OCI-LY7 (cell line): ENCODE results near the gene HSPA1L. TPM values are rescaled to one million over a fixed set of nuclear protein-coding genes. Genes with fewer than 3 reads are reported as not detected.

Source experiments
- BruUV-seq: library from RNA; stranded (reverse); fragments of 400-500 nt; replicated peaks from 2 replicates; lab custom pipeline; 2021; lab: Mats Ljungman, UMichigan
- CTCF ChIA-PET: fragments of 300-600 bp; sonication (Branson Sonifier 250); formaldehyde crosslinking; loops from one replicate; lab custom pipeline; 2022; ENCODE audit warnings: antibody characterized with exemption; ENCODE audit not compliant: unreplicated experiment; lab: Charles Lee
- POLR2A ChIA-PET: fragments of 300-600 bp; sonication (Branson Sonifier 250); formaldehyde crosslinking; loops from one replicate; lab custom pipeline; 2022; ENCODE audit warnings: antibody characterized with exemption; lab: Charles Lee
- DNase-seq: peaks from one replicate; pipeline ENCODE4 v3.0.0-alpha.2; 2015; ENCODE audit warnings: low spot score
- H2AFZ ChIP-seq: fragments of 200-600 bp; sonication (generic), shearing (Covaris generic); 2 replicates; pipeline ENCODE4 v1.6.1; 2014; ENCODE audit warnings: mild to moderate bottlenecking, antibody characterized with exemption, low read length, moderate library complexity
- H3K27ac ChIP-seq: fragments of 200-600 bp; sonication (generic); 2 replicates; pipeline ENCODE4 v1.5.1; 2014; ENCODE audit warnings: mixed run types, low read depth, mild to moderate bottlenecking, moderate library complexity, low read length, inconsistent platforms; ENCODE audit not compliant: poor library complexity, severe bottlenecking
- H3K36me3 ChIP-seq: fragments of 200-600 bp; sonication (generic); 2 replicates; pipeline ENCODE4 v1.6.1; 2014; ENCODE audit warnings: mild to moderate bottlenecking, antibody characterized with exemption, low read length, moderate library complexity, mixed read lengths; ENCODE audit not compliant: insufficient read depth
- H3K4me1 ChIP-seq: fragments of 200-600 bp; sonication (generic); 2 replicates; pipeline ENCODE4 v1.5.1; 2014; ENCODE audit warnings: mild to moderate bottlenecking, low read length; ENCODE audit not compliant: insufficient read depth, poor library complexity, severe bottlenecking
- H3K4me2 ChIP-seq: fragments of 200-600 bp; sonication (generic); 2 replicates; pipeline ENCODE4 v1.6.1; 2014; ENCODE audit warnings: mild to moderate bottlenecking, low read length
- H3K4me3 ChIP-seq: fragments of 200-600 bp; sonication (generic); 2 replicates; pipeline ENCODE4 v1.5.1; 2014; ENCODE audit warnings: mild to moderate bottlenecking, low read depth, low read length; ENCODE audit not compliant: poor library complexity, severe bottlenecking
- H3K79me2 ChIP-seq: fragments of 200-600 bp; sonication (generic); 2 replicates; pipeline ENCODE4 v1.6.1; 2016; ENCODE audit warnings: low read depth, mild to moderate bottlenecking, low read length, moderate library complexity, mixed read lengths; ENCODE audit not compliant: insufficient read depth
- H3K9me2 ChIP-seq: fragments of 200-600 bp; sonication (generic); 2 replicates; pipeline ENCODE4 v1.6.1; 2016; ENCODE audit warnings: mild to moderate bottlenecking, low read length, mixed read lengths; ENCODE audit not compliant: insufficient read depth
- H3K9me3 ChIP-seq: fragments of 200-600 bp; sonication (generic); 2 replicates; pipeline ENCODE4 v1.6.1; 2014; ENCODE audit warnings: mild to moderate bottlenecking, mixed run types, low read length, mixed read lengths
- H4K20me1 ChIP-seq: fragments of 200-600 bp; sonication (generic); 2 replicates; pipeline ENCODE4 v1.6.1; 2014; ENCODE audit warnings: mild to moderate bottlenecking, antibody characterized with exemption, low read length, moderate library complexity, mixed read lengths; ENCODE audit not compliant: insufficient read depth
- EZH2phosphoT487 ChIP-seq: fragments of 200-600 bp; sonication (generic); IDR thresholded peaks from 2 replicates; pipeline ENCODE4 v1.6.1; 2018; ENCODE audit warnings: low read depth, borderline replicate concordance, mild to moderate bottlenecking, mixed run types, antibody characterized with exemption, low read length, moderate library complexity, mixed read lengths
- intact Hi-C: fragments of 100-400 bp; cut with micrococcal nuclease; formaldehyde crosslinking; loops from one replicate; pipeline ENCODE4 v1.10.0; 2022; ENCODE audit not compliant: unreplicated experiment
- total RNA-seq, 2 experiments: library from RNA; depleted of rRNA in 1 of 2; stranded (reverse); fragments of >200 nt in 1 of 2; shearing (Covaris generic) in 1 of 2; gene quantifications; 2 replicates each; pipeline ENCODE4 v1.2.3, GENCODE V29; 2014 to 2022
- TF ChIP-seq, protein P1 (sequence below): fragments of 200-600 bp; sonication (generic); conservative IDR thresholded peaks from 2 replicates; pipeline ENCODE4 v1.5.1; 2014; ENCODE audit warnings: mild to moderate bottlenecking, antibody characterized with exemption, low read length, moderate library complexity, mixed read lengths

HSPA1L gene
- total RNA-seq, 2 experiments from 2014 or later = 0.19 to 0.49 TPM

DNA sequence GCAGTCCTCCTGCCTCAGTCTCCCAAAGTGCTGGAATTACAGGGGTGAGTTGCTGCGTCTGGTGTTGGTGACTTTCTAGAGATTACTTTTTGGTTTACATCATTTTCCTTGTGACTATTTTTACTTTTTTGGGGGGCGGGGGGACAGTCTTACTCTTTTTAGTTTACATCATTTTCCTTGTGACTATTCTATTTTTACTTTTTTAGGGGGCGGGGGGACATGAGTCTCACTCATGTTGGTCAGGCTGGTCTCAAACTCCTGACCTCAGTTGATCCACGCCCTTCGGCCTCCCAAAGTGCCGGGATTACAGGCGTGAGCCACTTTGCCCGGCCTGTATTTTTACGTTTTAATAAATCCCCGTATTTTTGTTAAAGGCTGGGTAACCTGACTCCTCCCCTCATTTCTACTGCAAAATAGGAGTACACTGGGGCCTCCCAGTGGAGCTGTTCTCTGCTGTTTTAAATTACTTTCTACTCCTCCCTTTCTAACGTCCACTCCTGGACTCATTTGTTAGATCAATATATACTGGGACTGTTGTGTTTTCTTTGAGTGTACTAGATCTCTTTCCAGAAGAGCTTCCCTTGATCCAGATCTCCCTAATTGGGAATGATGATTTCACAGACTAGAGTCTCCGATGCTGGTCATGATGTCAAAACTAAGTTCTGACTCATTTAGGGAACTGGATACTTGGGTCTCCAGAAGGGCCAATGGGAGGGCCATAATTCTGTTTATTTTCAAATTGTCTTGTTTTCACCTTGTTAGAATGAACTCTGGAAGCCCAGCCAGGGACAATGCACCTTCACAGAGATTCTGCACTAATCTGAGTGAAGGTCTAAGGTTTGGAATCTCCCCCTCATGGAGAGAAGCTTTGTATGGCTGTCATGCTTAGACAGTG, 21.6 kb upstream of the HSPA1L start:
- ChIA-PET POLR2A (no interaction called here), CTCF (no interaction called here)
- peak; percentile 48 for DNase-seq
- Histone ChIP-seq H3K4me2 (peak overlapping the region; percentile 96), H3K27ac (peak overlapping the region; percentile 95), H3K36me3 (peaks cover 68% of the 10 kb centered on the region), H3K9me3 (no peaks in the 10 kb centered on the region), H3K4me3 (peak overlapping the region; percentile 99), H4K20me1 (peaks cover 39% of the 10 kb centered on the region), H3K79me2 (peaks cover 73% of the 10 kb centered on the region), H3K9me2 (no peaks in the 10 kb centered on the region), H2AFZ (no peak overlapping the region), H3K4me1 (peaks cover 53% of the 10 kb centered on the region)
- intact Hi-C loops = loop anchor here (10.0 kb wide), 1 partner anchor 342 kb away; the partner anchor contains the start of gene MICB
- TF ChIP-seq EZH2phosphoT487 = no peak
- TF ChIP-seq, protein P1, sequence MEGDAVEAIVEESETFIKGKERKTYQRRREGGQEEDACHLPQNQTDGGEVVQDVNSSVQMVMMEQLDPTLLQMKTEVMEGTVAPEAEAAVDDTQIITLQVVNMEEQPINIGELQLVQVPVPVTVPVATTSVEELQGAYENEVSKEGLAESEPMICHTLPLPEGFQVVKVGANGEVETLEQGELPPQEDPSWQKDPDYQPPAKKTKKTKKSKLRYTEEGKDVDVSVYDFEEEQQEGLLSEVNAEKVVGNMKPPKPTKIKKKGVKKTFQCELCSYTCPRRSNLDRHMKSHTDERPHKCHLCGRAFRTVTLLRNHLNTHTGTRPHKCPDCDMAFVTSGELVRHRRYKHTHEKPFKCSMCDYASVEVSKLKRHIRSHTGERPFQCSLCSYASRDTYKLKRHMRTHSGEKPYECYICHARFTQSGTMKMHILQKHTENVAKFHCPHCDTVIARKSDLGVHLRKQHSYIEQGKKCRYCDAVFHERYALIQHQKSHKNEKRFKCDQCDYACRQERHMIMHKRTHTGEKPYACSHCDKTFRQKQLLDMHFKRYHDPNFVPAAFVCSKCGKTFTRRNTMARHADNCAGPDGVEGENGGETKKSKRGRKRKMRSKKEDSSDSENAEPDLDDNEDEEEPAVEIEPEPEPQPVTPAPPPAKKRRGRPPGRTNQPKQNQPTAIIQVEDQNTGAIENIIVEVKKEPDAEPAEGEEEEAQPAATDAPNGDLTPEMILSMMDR = peak; percentile 55
- no TSS peak for BruUV-seq

DNA sequence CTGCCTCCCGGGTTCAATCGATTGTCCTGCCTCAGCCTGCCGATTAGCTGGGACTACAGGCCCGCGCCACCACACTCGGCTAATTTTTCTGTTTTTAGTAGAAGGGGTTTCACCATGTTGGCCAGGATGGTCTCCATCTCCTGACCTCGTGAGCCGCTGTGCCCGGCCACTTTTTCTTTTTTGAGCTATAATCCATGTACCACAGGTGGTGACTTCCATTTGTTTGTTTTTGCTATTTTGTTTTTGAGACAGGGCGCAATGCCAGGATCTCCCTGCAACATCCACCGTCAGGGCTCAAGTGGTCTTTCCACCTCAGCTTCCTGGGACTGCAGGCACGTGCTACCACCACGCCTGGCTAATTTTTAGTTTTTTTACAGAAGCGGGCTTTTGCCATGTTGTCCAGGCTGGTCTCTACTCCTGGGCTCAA, 21.0 kb upstream of the HSPA1L start:
- ChIA-PET CTCF (no interaction called here), POLR2A (interaction anchor here (1.1 kb wide), 1 partner anchor 304 kb away, joined by 6 read pairs; no protein-coding TSS in a partner anchor)
- peaks cover 39% of the 10 kb centered on the region for H4K20me1 ChIP-seq
- peak overlapping the region; percentile 96 for H3K4me2 ChIP-seq
- H3K9me2 ChIP-seq = no peaks in the 10 kb centered on the region
- peaks cover 60% of the 10 kb centered on the region for H3K4me1 ChIP-seq
- no peak for TF ChIP-seq EZH2phosphoT487
- TF ChIP-seq, protein P1 = no peak
- DNase-seq = peak; percentile 39
- H2AFZ ChIP-seq = no peak overlapping the region
- BruUV-seq = no TSS peak
- H3K36me3 ChIP-seq = peaks cover 63% of the 10 kb centered on the region
- peak overlapping the region; percentile 99 for H3K4me3 ChIP-seq
- peak overlapping the region; percentile 95 for H3K27ac ChIP-seq
- H3K79me2 ChIP-seq = peaks cover 80% of the 10 kb centered on the region
- intact Hi-C loops = loop anchor here (10.0 kb wide), 1 partner anchor 341 kb away; the partner anchor contains the start of gene MICB
- H3K9me3 ChIP-seq = no peaks in the 10 kb centered on the region
